ENCODE results near the gene TRMT61A.

TRMT61A gene

DNA sequence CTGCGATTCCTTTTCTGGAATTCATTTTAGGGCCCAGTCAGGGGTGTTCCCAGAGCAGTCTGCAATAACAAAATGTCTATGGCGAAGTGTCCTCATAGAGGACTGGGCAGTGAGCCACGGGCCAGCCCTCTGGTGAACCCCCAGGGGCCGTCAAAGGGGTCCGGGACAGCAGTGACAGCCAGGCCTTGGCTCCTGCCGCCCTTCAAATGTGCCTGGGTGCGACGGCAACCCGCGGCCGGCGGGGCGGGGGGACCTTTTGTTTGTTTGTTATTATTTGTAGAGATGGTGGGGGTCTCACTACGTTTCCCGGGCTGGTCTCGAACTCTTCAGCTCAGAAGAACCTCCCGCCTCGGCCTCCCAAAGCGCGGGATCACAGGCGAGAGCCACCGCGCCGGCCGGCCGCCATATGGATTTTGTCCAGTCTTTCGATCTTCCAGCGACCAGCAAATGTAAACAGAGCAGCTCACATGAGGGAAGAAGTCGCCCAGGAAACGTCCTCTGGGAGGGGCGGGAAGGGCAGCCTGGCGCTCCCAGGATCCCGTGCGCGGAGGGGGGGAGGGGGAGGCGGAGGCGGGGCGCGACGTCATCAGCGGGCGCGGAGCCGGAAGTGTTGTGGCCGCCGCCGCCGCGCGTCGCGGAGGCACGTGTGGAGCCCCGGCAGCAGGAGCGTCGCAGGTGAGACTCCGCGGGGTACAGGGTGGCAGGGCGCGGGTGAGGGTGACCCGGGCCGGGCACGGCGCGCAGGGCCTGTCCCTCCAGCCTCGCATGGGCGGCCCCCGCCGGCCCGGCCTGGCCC lies at the start of gene TRMT61A:
Gene TRMT61A, plus strand, starts transcription at position 610 of the 796 bp plus-strand sequence. CDS start 783 bp downstream, outside the sequence.
- peak; percentile 88 for DNase-seq

DNA sequence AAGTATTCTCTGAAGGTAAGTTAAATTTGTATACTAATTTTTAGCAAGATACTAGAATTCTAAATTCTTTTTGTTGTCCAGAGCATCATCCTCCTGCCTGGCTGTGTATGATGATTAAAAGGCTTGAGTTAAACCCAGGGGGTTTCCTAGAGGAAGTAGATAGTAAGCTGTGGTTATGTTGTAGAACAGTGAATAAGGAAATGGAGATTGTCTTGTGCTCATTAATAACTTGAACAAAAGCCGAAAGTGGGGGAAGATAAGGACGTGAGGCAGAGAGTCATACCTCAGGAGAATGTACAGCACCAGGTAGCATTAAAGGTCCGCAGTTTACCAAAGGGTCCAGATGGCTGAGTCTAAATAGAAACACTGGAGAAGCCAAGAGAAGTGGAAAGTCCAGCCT lies 48.4 kb upstream of the TRMT61A start:
- peak; percentile 87 for DNase-seq

DNA sequence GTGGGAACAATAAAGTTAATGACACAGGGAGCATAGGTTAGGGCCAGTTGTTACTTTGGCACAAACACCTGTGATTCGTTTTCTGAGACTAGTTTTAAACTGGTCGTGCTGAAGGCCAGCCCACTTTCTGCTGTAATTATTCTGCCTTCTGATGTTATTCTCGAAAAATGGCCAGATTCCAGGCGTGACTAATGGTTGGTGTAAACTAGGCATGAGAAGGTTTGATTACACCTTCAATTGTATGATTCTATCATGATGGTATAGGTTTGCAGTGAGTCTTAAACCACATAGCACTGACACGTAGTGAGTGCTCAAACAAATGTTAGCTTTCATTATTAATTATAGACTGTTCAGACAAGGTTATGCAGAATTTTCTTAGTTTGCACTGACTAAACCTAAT lies 45.4 kb upstream of the TRMT61A start:
- no peak for DNase-seq

GRCh38 chr14:103485504-103485903 lies 43.5 kb upstream of the TRMT61A start:
- DNase-seq = no peak

DNA sequence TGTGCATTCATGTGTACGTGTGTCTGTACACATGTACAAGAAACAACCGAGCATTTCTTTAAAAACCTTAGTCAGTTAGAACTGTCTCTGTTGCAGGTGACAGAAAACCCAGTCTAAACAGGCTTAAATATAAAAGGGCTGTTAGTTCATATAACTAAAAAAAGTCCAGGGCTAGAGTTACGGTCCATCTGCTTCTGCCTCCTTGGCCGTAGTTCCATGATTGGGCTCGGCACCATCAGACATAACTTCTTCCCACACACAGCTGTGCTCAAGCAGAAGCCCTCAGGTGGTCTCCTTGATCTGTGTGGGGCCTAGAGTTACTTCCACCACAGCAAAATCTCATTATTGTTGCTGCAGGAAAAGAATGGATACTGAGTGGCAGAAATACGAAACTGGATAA lies 40.9 kb upstream of the TRMT61A start:
- DNase-seq = no peak

GRCh38 chr14:103488960-103489359 lies 40.0 kb upstream of the TRMT61A start:
- DNase-seq = no peak

- DNase-seq = no peak
Observed at GRCh38 chr14:103489621-103490020, 39.4 kb upstream of the TRMT61A start.

DNA sequence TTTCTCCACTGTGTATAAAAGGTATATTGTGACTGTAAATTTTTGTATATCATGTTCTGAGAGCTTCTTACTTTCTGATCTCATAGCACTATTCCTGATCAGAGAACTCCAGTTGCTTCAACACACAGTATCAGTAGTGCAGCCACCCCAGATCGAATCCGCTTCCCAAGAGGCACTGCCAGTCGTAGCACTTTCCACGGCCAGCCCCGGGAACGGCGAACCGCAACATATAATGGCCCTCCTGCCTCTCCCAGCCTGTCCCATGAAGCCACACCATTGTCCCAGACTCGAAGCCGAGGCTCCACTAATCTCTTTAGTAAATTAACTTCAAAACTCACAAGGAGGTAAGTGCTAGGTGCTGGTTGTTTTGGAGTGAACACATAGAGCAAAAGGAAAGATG lies 37.3 kb upstream of the TRMT61A start:
- DNase-seq = no peak

GRCh38 chr14:103492156-103492925 lies 36.7 kb upstream of the TRMT61A start:
- no peak for DNase-seq

GRCh38 chr14:103495854-103496253 lies 33.1 kb upstream of the TRMT61A start:
- DNase-seq = no peak

DNA sequence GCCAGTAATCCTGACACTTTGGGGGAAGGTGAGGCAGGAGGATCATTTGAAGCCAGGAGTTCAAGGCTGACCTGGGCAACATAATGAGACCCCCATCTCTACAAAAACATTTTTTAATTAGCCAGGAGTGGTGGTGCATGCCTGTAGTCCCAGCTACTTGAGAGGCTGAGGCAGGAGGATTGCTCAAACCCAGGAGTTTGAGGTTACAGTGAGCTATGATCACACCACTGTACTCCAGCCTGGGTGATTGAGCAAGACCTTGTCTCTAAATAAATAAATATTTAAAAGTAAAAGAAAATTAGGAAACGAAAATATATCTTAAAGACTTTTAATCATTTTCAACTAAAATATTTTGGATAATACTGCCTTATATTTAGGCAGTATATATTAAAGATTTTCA lies 32.2 kb upstream of the TRMT61A start:
- peak; percentile 24 for DNase-seq

- no peak for DNase-seq
Observed at GRCh38 chr14:103499709-103500108, 29.3 kb upstream of the TRMT61A start.

- peak; percentile 77 for DNase-seq
Observed at GRCh38 chr14:103500148-103500990, 28.6 kb upstream of the TRMT61A start.

DNA sequence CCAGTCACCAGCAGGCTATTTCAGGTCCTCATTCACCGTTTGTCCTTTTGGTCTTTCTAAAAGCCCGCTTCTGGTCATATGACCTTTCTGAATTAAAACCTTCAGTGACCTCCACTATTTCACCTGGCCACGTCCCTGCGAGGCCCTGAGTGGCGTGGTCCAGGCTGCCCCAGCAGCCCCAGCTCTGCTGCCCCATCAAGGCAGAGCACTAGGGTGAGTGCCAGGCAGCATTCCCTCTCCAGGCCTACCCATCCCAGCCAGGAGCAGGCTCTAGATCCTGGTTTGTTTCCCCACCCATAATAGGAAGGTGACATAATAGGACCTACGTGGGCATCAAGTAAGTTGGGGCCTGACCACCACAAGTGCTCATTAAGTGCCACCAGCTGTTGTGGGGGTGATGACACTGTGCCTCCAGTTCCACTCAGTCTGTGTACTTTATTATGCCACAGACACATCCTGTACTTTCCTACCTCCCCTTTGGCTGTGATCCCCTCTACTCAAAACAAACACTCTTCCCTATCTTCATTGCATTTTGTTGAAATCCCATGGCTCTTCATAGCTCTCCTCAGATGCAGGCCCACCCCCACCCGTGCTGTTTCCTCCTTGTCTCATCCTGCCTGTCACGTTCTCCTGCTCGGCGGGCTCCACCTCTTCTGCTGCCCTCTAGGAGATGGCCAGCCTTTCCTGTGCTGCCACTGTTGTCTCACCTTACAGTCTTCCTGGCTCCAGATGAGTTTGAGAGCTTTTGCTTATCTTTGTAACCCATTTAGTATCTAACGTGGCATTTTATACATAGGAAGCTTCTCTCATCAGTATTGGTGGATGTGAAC lies 27.7 kb upstream of the TRMT61A start:
- DNase-seq = no peak

GRCh38 chr14:103501921-103502669 lies 26.9 kb upstream of the TRMT61A start:
- no peak for DNase-seq

GRCh38 chr14:103502877-103503276 lies 26.1 kb upstream of the TRMT61A start:
- DNase-seq = no peak

- DNase-seq = no peak
Observed at GRCh38 chr14:103503296-103503695, 25.7 kb upstream of the TRMT61A start.

DNA sequence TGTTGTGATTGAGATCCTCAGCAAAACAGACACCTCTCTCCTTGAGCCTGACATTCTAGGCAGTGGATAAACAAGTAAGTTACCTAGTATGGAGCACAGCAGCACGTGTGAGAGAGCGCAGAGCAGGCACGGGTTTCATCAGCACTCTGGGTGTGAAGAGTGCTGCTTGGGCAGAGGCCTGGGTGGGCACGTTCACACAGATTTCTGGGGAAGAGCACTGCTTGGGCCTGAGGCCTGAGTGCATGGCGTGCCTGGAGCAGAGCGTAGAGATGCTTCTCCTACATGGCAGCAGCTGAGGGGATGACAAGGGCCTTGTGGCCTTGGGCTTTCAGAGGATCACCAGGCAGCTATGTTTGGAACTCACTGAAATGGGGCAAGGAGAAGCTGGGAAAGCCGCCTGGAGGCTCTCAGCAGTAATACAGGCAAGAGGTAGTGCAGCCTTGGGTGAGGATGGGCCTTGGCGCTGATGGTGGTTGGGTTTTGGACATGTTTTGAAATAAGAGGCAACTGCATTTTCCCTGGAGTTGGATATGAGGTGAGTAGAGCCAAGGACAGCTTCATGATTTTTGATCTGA lies 23.9 kb upstream of the TRMT61A start:
- no peak for DNase-seq

GRCh38 chr14:103507751-103508150 lies 21.2 kb upstream of the TRMT61A start:
- DNase-seq = no peak

GRCh38 chr14:103508521-103509329 lies 20.3 kb upstream of the TRMT61A start:
- no peak for DNase-seq
